ENCODE data around the gene BCCIP. TPM values are rescaled to one million over a fixed set of nuclear protein-coding genes. Genes with fewer than 3 reads are reported as not detected.

BCCIP gene
- total RNA-seq, 1 donor from 2014 or later = 54.1 TPM

DNA sequence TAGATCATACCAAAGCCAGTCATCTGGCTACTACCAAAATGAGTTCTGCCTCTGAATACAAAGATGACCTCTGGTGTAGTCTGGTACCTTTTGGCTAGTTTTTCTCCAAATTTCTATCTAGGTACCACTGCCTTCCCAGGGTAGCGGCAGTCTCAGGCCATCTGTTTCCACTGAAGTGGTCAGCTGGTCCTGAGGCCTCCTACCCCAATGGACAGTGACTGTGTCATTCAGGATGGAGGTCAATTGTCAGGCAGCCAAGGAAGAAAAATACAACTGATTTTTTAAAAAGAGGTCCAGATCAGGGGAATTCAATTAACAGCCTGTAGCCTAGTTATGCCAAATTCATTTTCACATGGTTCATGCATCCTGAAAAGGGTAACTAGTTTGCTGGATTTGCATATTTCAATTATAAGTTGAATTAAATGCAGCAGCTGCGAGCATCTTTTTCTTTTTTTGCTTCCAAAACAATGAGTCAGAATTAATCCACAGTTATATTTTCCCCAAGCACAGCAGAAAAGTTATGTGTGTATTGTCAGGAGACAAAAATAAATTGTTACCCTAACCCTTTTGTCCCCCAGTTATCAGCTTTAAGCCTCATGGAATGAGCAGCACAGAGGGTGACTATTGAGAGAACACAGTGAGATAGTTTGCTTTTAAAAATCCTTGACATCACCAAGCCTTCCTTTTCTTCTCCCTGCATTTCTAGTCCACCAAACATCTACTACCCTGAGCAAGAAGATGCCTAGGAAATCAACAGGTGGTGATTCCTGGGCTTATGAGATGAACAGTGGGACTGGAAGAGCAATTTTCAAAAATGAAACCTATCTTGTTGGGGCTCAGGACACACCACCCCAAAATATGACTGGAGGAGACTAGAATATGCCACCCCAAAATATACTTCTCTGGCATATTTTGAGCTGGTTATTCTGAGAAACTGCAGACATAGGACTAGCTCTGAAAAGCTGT, 27.7 kb downstream of the BCCIP start:
- no peak for DNase-seq (ENCODE audit: low spot score in 2 of 2, unreplicated experiment in 2 of 2)
- peaks cover 39% of the 10 kb centered on the region for H3K36me3 Mint-ChIP-seq
- no peaks in the 10 kb centered on the region for H3K4me1 Mint-ChIP-seq
- no peaks in the 10 kb centered on the region for H3K9me3 Mint-ChIP-seq
- TF ChIP-seq, protein P1, sequence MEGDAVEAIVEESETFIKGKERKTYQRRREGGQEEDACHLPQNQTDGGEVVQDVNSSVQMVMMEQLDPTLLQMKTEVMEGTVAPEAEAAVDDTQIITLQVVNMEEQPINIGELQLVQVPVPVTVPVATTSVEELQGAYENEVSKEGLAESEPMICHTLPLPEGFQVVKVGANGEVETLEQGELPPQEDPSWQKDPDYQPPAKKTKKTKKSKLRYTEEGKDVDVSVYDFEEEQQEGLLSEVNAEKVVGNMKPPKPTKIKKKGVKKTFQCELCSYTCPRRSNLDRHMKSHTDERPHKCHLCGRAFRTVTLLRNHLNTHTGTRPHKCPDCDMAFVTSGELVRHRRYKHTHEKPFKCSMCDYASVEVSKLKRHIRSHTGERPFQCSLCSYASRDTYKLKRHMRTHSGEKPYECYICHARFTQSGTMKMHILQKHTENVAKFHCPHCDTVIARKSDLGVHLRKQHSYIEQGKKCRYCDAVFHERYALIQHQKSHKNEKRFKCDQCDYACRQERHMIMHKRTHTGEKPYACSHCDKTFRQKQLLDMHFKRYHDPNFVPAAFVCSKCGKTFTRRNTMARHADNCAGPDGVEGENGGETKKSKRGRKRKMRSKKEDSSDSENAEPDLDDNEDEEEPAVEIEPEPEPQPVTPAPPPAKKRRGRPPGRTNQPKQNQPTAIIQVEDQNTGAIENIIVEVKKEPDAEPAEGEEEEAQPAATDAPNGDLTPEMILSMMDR (IDR thresholded peaks at IDR 0.05; ENCODE audit: unreplicated experiment) = no peak
- no peaks in the 10 kb centered on the region for H3K27me3 Mint-ChIP-seq (ENCODE audit: low read depth)
- H3K27ac Mint-ChIP-seq = no peak overlapping the region
- H3K4me3 Mint-ChIP-seq = no peak overlapping the region

DNA sequence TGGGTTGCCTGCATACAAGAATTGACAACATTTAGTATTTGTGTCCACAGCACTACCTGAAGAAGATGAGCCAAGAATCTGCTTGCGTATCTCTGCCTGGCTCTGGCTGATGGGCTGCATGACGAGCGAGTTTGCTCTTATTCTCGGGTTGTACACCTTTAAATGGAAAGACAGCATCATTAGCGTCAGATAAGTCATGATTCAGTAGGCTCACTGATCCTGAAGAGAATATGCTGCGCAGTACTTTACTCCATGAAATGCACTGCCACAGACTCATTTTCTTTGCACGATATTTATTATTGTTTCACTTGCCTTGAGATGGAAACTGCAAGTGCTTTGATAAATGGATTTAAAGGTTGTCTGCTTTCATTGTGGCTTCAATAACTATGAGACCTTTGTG, 29.1 kb downstream of the BCCIP start:
- TF ChIP-seq, protein P1 (IDR thresholded peaks at IDR 0.05; ENCODE audit: unreplicated experiment) = no peak
- Mint-ChIP-seq H3K9me3 (no peaks in the 10 kb centered on the region), H3K4me3 (no peak overlapping the region), H3K27ac (no peak overlapping the region), H3K36me3 (peaks cover 30% of the 10 kb centered on the region), H3K4me1 (peaks cover 3% of the 10 kb centered on the region), H3K27me3 (ENCODE audit: low read depth) (no peaks in the 10 kb centered on the region)
- no peak for DNase-seq (ENCODE audit: low spot score in 2 of 2, unreplicated experiment in 2 of 2)

DNA sequence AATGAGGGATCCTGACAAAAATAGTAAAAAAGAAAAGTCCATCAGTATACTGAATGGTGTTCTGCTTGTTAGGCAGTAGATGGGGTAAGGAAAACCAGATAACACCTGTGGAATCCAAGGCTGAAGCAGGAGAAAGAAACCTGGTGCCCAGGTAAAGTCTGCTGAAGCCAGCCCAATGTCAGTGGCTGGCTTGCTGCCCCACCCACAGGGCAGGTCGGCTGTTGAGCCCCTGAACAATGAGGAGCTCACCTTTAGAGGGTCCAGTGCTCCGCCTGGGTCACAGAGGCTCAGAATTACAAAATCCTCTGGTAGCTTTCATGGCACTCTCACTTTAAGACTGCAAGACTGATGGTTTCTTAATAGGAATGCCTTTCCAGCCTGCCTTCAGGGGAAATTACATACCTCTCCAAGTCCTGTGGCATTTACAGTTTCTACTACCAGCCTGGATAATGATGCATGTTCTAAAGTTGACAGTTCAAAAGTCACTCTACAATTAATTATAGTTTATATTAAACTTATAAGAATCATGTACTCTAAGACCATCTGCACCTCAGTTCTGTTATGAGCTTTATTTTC, 33.9 kb downstream of the BCCIP start:
- Mint-ChIP-seq H3K4me1 (peaks cover 5% of the 10 kb centered on the region), H3K27me3 (ENCODE audit: low read depth) (no peaks in the 10 kb centered on the region), H3K36me3 (peaks cover 16% of the 10 kb centered on the region), H3K4me3 (no peak overlapping the region), H3K9me3 (no peaks in the 10 kb centered on the region), H3K27ac (peak overlapping the region; percentile 47)
- DNase-seq (ENCODE audit: low spot score in 2 of 2, unreplicated experiment in 2 of 2) = no peak
- TF ChIP-seq, protein P1 (IDR thresholded peaks at IDR 0.05; ENCODE audit: unreplicated experiment) = no peak

DNA sequence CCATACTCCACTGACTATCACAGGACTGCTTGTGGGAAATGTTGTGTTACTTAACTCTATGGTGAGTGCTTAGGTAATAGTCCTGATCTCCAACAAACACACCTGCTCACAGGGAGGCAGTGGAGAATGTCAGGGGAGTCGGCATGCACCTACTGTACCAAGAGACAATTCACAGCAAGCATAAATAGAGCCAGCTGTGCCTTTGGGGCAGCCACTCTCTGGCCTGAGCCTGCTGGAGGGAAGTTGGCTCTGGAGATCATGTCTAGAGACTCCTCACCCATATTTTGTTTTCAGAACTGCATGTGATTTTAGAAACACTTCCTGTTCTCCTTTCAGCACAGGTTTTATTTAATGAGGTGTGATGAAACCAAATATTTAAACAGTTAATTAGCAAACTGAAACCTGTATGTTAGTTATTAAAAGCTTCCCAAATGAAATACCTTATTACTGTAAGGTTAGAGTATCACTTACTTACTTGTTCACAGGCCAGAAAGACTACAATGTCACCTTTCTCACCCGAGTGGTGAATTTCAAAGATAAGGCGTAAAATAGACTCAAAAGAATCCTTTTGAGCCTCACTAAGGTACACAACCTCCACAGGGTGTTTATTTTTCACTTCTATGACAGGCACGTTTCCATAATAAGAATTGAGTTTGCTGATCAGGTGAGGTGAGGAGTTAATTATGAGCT, 35.9 kb downstream of the BCCIP start:
- TF ChIP-seq, protein P1 (IDR thresholded peaks at IDR 0.05; ENCODE audit: unreplicated experiment) = no peak
- no peaks in the 10 kb centered on the region for H3K9me3 Mint-ChIP-seq
- peaks cover 12% of the 10 kb centered on the region for H3K36me3 Mint-ChIP-seq
- H3K4me1 Mint-ChIP-seq = peaks cover 5% of the 10 kb centered on the region
- DNase-seq (ENCODE audit: low spot score in 2 of 2, unreplicated experiment in 2 of 2) = no peak
- H3K4me3 Mint-ChIP-seq = no peak overlapping the region
- H3K27ac Mint-ChIP-seq = no peak overlapping the region
- no peaks in the 10 kb centered on the region for H3K27me3 Mint-ChIP-seq (ENCODE audit: low read depth)

DNA sequence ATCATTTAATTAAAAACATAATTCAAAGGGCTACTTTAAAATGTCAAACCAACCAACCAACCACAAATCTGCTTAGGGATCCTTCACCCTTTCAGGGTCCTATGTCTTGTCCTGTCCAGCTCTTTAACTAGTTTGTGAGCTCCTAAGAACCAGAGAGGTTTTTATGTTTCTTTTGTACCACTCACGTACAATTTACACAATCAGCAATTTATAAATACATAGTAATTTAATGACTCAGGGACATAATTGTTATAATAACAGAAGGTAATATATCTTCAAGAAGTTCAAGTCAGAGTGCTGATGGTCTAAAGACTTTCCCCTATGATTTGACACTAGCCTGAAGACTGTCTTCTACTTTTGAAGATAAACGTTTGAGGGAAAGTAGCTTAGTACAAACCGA, 41.8 kb downstream of the BCCIP start:
- H3K27ac Mint-ChIP-seq = no peak overlapping the region
- H3K4me1 Mint-ChIP-seq = no peaks in the 10 kb centered on the region
- peaks cover 14% of the 10 kb centered on the region for H3K36me3 Mint-ChIP-seq
- no peaks in the 10 kb centered on the region for H3K9me3 Mint-ChIP-seq
- DNase-seq (ENCODE audit: low spot score in 2 of 2, unreplicated experiment in 2 of 2) = no peak
- TF ChIP-seq, protein P1 (IDR thresholded peaks at IDR 0.05; ENCODE audit: unreplicated experiment) = no peak
- no peaks in the 10 kb centered on the region for H3K27me3 Mint-ChIP-seq (ENCODE audit: low read depth)
- H3K4me3 Mint-ChIP-seq = no peak overlapping the region

Measured in mesothelial cell of epicardium (in vitro differentiated cells).